Hepatocyte (in vitro differentiated cells): ENCODE results near the gene MSLN.

Source experiments
- CTCF ChIP-seq: fragments of 200-600 bp; sonication (generic); IDR thresholded peaks from 2 replicates; pipeline ENCODE4 v1.5.1; 2016; ENCODE audit warnings: antibody characterized with exemption, mild to moderate bottlenecking; ENCODE audit not compliant: poor library complexity
- EZH2 ChIP-seq: fragments of 200-600 bp; sonication (generic); IDR thresholded peaks from 2 replicates; pipeline ENCODE4 v1.6.1; 2016; ENCODE audit warnings: antibody characterized with exemption, mild to moderate bottlenecking, borderline replicate concordance
- EZH2phosphoT487 ChIP-seq: fragments of 200-600 bp; sonication (generic); IDR thresholded peaks from one replicate; pipeline ENCODE4 v1.6.1; 2018; ENCODE audit warnings: antibody characterized with exemption, mild to moderate bottlenecking, low read depth, moderate library complexity; ENCODE audit not compliant: unreplicated experiment, severe bottlenecking

DNA sequence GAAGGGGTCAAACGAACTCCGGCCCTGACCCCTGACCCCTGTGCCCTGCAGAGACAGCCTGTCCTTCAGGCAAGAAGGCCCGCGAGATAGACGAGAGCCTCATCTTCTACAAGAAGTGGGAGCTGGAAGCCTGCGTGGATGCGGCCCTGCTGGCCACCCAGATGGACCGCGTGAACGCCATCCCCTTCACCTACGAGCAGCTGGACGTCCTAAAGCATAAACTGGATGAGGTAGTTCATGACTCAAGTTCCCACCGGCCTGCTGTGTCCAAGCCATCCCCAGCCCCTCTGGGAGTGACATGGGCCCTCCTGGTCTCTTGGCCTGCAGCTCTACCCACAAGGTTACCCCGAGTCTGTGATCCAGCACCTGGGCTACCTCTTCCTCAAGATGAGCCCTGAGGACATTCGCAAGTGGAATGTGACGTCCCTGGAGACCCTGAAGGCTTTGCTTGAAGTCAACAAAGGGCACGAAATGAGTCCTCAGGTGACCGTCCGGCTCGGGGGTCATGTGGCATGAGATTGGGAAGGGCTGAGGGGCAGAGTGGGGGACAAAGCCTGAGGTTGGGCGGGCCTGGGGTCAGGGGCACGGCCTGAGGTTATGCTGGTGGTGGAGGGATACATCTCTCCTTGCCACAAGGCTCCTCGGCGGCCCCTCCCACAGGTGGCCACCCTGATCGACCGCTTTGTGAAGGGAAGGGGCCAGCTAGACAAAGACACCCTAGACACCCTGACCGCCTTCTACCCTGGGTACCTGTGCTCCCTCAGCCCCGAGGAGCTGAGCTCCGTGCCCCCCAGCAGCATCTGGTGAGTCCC, 5.7 kb downstream of the MSLN start:
- no peak for TF ChIP-seq CTCF
- no peak for TF ChIP-seq EZH2
- no peak for TF ChIP-seq EZH2phosphoT487
